ENCODE results near the gene SELPLG.
"Not testable (repeated sequence)": the region's sequence is repeated elsewhere in the genome, so short reads cannot be mapped to it uniquely, and the experiment has no call there.

- not testable (repeated sequence) for TF ChIP-seq REST (IDR thresholded peaks at IDR 0.05; ENCODE audit: insufficient replicate concordance, low read depth); CTCF (IDR thresholded peaks at IDR 0.05; ENCODE audit: insufficient read depth, low read length)
Measured at GRCh38 chr12:108618953-108619274, 14.8 kb downstream of the SELPLG start.
